Measurements from ENCODE around the gene MIGA2. TPM values are rescaled to one million over a fixed set of nuclear protein-coding genes. Genes with fewer than 3 reads are reported as not detected.

The MIGA2 gene
- total RNA-seq, 6 experiments from 2014 or later: 9.1 to 16.4 (median 10.8) TPM

DNA sequence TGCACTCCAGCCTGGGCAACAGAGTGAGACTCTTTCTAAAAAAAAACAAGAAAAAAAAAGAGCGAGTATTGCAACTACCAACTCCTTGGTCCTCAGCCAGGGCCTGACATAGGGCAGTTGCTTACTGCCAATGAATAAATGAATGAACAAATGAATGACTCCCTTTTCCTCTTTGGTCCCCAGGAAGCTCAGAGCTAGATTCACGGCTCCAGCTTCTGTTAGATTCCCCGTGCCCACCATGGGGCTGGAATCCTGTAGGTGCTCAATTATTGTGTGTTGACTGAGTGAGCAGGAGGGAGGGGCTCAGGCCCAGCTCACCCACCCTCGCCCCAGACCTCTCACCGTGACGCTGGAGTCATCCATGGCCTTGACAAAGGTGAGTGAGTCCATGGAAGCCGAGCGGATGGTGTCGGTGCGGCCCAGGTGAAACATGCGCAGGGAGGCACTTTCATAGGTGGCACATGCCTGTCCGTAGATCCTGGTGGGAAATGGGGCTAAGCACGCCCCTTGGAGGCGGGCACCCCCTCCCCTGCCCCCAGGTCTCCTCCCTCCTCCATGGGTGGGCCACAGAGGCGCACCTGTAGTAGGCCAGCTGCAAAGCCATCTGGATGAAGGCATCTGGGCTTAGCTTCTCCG, 61.4 kb downstream of the MIGA2 start:
- TF ChIP-seq, protein P1, sequence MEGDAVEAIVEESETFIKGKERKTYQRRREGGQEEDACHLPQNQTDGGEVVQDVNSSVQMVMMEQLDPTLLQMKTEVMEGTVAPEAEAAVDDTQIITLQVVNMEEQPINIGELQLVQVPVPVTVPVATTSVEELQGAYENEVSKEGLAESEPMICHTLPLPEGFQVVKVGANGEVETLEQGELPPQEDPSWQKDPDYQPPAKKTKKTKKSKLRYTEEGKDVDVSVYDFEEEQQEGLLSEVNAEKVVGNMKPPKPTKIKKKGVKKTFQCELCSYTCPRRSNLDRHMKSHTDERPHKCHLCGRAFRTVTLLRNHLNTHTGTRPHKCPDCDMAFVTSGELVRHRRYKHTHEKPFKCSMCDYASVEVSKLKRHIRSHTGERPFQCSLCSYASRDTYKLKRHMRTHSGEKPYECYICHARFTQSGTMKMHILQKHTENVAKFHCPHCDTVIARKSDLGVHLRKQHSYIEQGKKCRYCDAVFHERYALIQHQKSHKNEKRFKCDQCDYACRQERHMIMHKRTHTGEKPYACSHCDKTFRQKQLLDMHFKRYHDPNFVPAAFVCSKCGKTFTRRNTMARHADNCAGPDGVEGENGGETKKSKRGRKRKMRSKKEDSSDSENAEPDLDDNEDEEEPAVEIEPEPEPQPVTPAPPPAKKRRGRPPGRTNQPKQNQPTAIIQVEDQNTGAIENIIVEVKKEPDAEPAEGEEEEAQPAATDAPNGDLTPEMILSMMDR (IDR thresholded peaks at IDR 0.05): no peak
- no peak for TF ChIP-seq POLR2A (IDR thresholded peaks at IDR 0.05)
- 88% methylated on average over 5 of the region's 16 CpGs for WGBS (ENCODE audit: insufficient coverage, low coverage, low lambda C conversion rate, missing lambda C conversion rate)

GRCh38 chr9:129098328-129098727, 61.9 kb downstream of the MIGA2 start:
- no peaks in the 10 kb centered on the region for H3K9me3 ChIP-seq
- no peak overlapping the region for H3K4me3 ChIP-seq
- peaks cover 0 to 8% (median 0%) of the 10 kb centered on the region in 4 donors for H3K4me1 ChIP-seq
- peaks cover 0 to 44% (median 20%) of the 10 kb centered on the region in 4 donors for H3K36me3 ChIP-seq
- no CpG with 5 or more reads among the region's 11 CpGs for WGBS (ENCODE audit: insufficient coverage, low coverage, low lambda C conversion rate, missing lambda C conversion rate)
- ATAC-seq: no peak
- H3K27ac ChIP-seq: no peak overlapping the region
- TF ChIP-seq, protein P1 (IDR thresholded peaks at IDR 0.05): no peak
- TF ChIP-seq POLR2A (IDR thresholded peaks at IDR 0.05): no peak
- H3K27me3 ChIP-seq: no peaks in the 10 kb centered on the region
- intact Hi-C loops (cut with DNase I): no loop called here
- DNase-seq: no peak

More for the DNA sequence above, 61.4 kb downstream of the MIGA2 start:
- peaks cover 0 to 44% (median 20%) of the 10 kb centered on the region in 4 donors for H3K36me3 ChIP-seq
- intact Hi-C loops (cut with DNase I): no loop called here
- H3K27me3 ChIP-seq: no peaks in the 10 kb centered on the region
- no peaks in the 10 kb centered on the region for H3K9me3 ChIP-seq
- H3K27ac ChIP-seq: no peak overlapping the region
- ATAC-seq (no peak), DNase-seq (peak in 1 of 3 donors; percentile 37)
- no peak overlapping the region for H3K4me3 ChIP-seq
- H3K4me1 ChIP-seq: peaks cover 0 to 8% (median 0%) of the 10 kb centered on the region in 4 donors

- no peak for DNase-seq
- H3K4me3 ChIP-seq: no peak overlapping the region
- intact Hi-C loops (cut with DNase I): no loop called here
- H3K27me3 ChIP-seq: no peaks in the 10 kb centered on the region
- no peaks in the 10 kb centered on the region for H3K9me3 ChIP-seq
- no peaks in the 10 kb centered on the region for H3K4me1 ChIP-seq
- no CpG with 5 or more reads among the region's 28 CpGs for WGBS (ENCODE audit: insufficient coverage, low coverage, low lambda C conversion rate, missing lambda C conversion rate)
- TF ChIP-seq, protein P1 (IDR thresholded peaks at IDR 0.05): no peak
- TF ChIP-seq POLR2A (IDR thresholded peaks at IDR 0.05): no peak
- ATAC-seq: no peak
- no peak overlapping the region for H3K27ac ChIP-seq
- peaks cover 0 to 37% (median 17%) of the 10 kb centered on the region in 4 donors for H3K36me3 ChIP-seq
Observed at GRCh38 chr9:129100383-129101169, 64.2 kb downstream of the MIGA2 start.

DNA sequence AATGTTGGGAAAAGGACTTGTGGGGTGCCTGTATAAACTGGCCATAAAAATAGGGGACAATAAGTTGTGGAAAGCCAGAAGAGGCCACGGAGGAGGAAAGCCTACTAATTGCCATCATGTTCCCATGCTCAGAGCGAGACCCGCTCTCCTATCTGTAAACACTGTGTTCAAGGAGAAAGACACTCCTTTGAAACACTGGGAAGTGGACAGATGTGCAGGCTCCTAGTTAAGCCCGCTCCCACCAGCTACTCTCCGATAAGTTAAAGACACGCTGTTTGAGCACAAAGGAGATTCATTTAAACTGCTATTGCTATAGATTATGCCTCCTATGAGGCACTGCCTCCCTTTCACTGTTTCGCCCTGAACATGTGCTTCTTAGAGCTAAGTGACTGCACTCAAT, 64.9 kb downstream of the MIGA2 start:
- TF ChIP-seq POLR2A (IDR thresholded peaks at IDR 0.05): no peak
- TF ChIP-seq, protein P1 (IDR thresholded peaks at IDR 0.05): no peak

More for the DNA sequence above, 64.9 kb downstream of the MIGA2 start:
- Histone ChIP-seq H3K27me3 (no peaks in the 10 kb centered on the region), H3K4me1 (no peaks in the 10 kb centered on the region), H3K9me3 (no peaks in the 10 kb centered on the region), H3K27ac (no peak overlapping the region), H3K4me3 (no peak overlapping the region), H3K36me3 (peaks cover 0 to 30% (median 15%) of the 10 kb centered on the region in 4 donors)
- ATAC-seq (no peak), DNase-seq (no peak)
- intact Hi-C loops (cut with DNase I): no loop called here
- 86% methylated on average over 3 of the region's 7 CpGs for WGBS (ENCODE audit: insufficient coverage, low coverage, low lambda C conversion rate, missing lambda C conversion rate)
